K562 (cell line): Measurements from ENCODE around the gene TADA1. TPM values are rescaled to one million over a fixed set of nuclear protein-coding genes. Genes with fewer than 3 reads are reported as not detected.

Experiments
- CREB3L1 ChIP-seq: fragments of 450-650 bp; IDR thresholded peaks from 2 replicates; pipeline ENCODE4 v1.6.1; 2014; ENCODE audit warnings: low read depth, mild to moderate bottlenecking, moderate library complexity, borderline replicate concordance
- CTCF ChIP-seq, 3 experiments: IDR thresholded peaks in 2 of 3; conservative IDR thresholded peaks in 1 of 3; 2 replicates each; pipeline ENCODE4 v1.5.1; 2011 to 2012; ENCODE audit warnings: low read length in 3 of 3, mild to moderate bottlenecking in 3 of 3, control low read depth in 2 of 3, improper control_type of control experiment in 1 of 3, inconsistent platforms in 1 of 3, low read depth in 1 of 3, mixed read lengths in 1 of 3, moderate library complexity in 1 of 3; ENCODE audit not compliant: insufficient read depth in 2 of 3
- ELF2 ChIP-seq: fragments of 250-450 bp; sonication (Bioruptor Pico); IDR thresholded peaks from 2 replicates; pipeline ENCODE4 v1.5.0; 2021; ENCODE audit warnings: mild to moderate bottlenecking
- HDAC2 ChIP-seq: fragments of 450-650 bp; IDR thresholded peaks from 2 replicates; pipeline ENCODE4 v1.6.1; 2016; ENCODE audit warnings: mild to moderate bottlenecking
- IRF1 ChIP-seq: sonication (generic); formaldehyde crosslinking; IDR thresholded peaks from 2 replicates; pipeline ENCODE4 v1.8.0; 2022; ENCODE audit warnings: missing genetic modification reagents, mild to moderate bottlenecking, borderline replicate concordance
- POLR2B ChIP-seq: fragments of 450-650 bp; IDR thresholded peaks from 2 replicates; pipeline ENCODE4 v1.6.1; 2018; ENCODE audit warnings: low read depth; ENCODE audit not compliant: partially characterized antibody
- SIRT6 ChIP-seq: IDR thresholded peaks from one replicate; pipeline ENCODE4 v1.6.1; 2012; ENCODE audit warnings: low read depth, mild to moderate bottlenecking, control low read depth, inconsistent platforms, low read length, moderate library complexity
- SRSF7 ChIP-seq: fragments of 200-400 bp; formaldehyde crosslinking; optimal IDR thresholded peaks from 2 replicates; pipeline ENCODE3; 2017; ENCODE audit warnings: mild to moderate bottlenecking, low read depth, low read length
- WHSC1 ChIP-seq: IDR thresholded peaks from one replicate; pipeline ENCODE4 v1.6.1; 2012; ENCODE audit warnings: low read length, control low read depth, inconsistent platforms
- ZBTB43 ChIP-seq: sonication (generic); formaldehyde crosslinking; IDR thresholded peaks from 2 replicates; pipeline ENCODE4 v1.8.0; 2023; ENCODE audit warnings: mild to moderate bottlenecking, missing genetic modification reagents
- ZNF398 ChIP-seq: fragments of 250-450 bp; sonication (Bioruptor Pico); IDR thresholded peaks from 2 replicates; pipeline ENCODE4 v1.8.0; 2021; ENCODE audit warnings: moderate library complexity, mild to moderate bottlenecking, inconsistent platforms
- ZNF445 ChIP-seq: fragments of 250-450 bp; sonication (Bioruptor Pico); IDR thresholded peaks from 2 replicates; pipeline ENCODE4 v1.4.0; 2020; ENCODE audit warnings: low read depth, mild to moderate bottlenecking, moderate library complexity
- ZNF551 ChIP-seq: fragments of 250-450 bp; sonication (Bioruptor Pico); IDR thresholded peaks from 2 replicates; pipeline ENCODE4 v1.5.0; 2021; ENCODE audit warnings: mild to moderate bottlenecking, moderate library complexity
- polyA plus RNA-seq, 8 experiments: library from polyadenylated mRNA; depleted of rRNA in 4 of 8; stranded (reverse) in 5 of 8; unstranded in 3 of 8; fragments of >200 nt; fragmentation: Nextera tagmentation in 2 of 8; fragmentation: Illumina TruSeq in 1 of 8; extraction: Ambion mirVana in 2 of 8; extraction: Trizol in 1 of 8; gene quantifications; 2 replicates each; pipeline versions ENCODE4 v1.2.1 to v1.2.3, GENCODE V29; 2011 to 2014; ENCODE audit warnings: inconsistent platforms in 1 of 8, missing spikeins in 1 of 8
- total RNA-seq, 7 experiments: library from RNA; depleted of rRNA in 6 of 7; stranded (reverse); fragments of >200 nt in 6 of 7; fragmentation: Illumina TruSeq in 2 of 7; extraction: Trizol in 2 of 7; gene quantifications; 2 replicates each; pipeline versions ENCODE4 v1.2.1 to v1.2.3, GENCODE V29; 2011 to 2021; ENCODE audit warnings: low replicate concordance in 1 of 7
- TF ChIP-seq, protein P1 (sequence below): sonication (generic); formaldehyde crosslinking; IDR thresholded peaks from 2 replicates; pipeline ENCODE4 v1.8.0; 2023; ENCODE audit warnings: mild to moderate bottlenecking, missing genetic modification reagents

The TADA1 gene
- total and polyA plus RNA-seq, 9 of the 15 experiments (the other 6 are each of a cell fraction or from before 2014, with no cell fraction given): 15.9 to 76.5 (median 28.7) TPM

DNA sequence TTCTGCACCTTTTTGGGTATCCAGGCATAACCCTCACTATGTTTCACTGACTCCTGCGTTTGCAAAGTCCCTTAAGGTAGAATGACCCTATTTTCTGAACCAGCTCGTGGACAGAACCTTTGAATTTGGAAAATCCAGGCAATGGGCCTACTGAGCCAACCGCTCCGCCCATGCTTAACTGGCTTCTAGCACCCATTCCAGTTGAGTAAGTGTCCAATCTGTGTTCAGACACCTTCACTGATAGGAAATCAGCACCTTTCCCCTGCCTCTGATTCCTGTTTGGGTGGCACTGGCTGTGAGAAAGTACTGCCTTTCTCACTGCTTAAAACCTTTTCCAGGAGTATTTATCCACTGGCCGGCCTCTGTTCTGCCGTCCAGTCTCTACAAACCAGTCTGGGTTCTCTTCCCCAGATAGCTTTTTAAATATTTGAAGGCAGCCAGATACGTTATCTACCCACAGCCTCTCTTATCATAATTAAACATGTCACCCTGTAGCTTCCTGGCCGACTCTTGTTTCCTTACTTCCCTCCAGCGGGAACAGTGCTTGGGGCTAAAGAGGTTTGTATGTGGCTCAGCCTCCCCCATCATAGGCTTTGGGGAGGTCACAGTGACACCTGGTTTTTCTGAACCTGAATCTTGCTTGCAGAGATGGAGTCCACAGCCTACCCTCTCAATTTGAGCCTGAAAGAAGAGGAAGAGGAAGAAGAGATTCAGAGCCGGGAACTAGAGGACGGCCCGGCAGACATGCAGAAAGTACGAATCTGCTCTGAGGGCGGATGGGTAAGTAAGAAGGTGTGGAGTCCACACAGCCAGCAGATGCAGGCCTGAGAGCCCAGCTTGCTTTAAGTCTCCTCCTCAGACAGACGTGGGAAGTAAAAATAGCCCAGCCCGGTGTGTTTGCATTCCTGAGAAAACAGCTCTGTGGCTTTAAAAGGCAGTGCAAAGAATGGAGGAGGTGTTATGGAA is 35.5 kb downstream of the TADA1 start (continued):
- TF ChIP-seq HDAC2 (0 out of 2 replicates have a peak, but pooled peaks have one; percentile 35), SRSF7 (no peak), ELF2 (no peak), POLR2B (no peak), SIRT6 (no peak), IRF1 (CRISPR knock-in tag) (no peak), ZNF551 (CRISPR knock-in tag) (no peak), ZBTB43 (CRISPR knock-in tag) (no peak), WHSC1 (no peak), ZNF445 (CRISPR knock-in tag) (no peak), CTCF (IDR thresholded peaks at IDR 0.05 in 2 of 3, conservative IDR thresholded peaks at IDR 0.05 in 1 of 3; ENCODE audit: insufficient read depth in 2 of 3, low read depth in 1 of 3, low read length in 3 of 3) (no peak), ZNF398 (no peak), CREB3L1 (0 out of 2 replicates have a peak, but pooled peaks have one; percentile 23)
- TF ChIP-seq, protein P1, sequence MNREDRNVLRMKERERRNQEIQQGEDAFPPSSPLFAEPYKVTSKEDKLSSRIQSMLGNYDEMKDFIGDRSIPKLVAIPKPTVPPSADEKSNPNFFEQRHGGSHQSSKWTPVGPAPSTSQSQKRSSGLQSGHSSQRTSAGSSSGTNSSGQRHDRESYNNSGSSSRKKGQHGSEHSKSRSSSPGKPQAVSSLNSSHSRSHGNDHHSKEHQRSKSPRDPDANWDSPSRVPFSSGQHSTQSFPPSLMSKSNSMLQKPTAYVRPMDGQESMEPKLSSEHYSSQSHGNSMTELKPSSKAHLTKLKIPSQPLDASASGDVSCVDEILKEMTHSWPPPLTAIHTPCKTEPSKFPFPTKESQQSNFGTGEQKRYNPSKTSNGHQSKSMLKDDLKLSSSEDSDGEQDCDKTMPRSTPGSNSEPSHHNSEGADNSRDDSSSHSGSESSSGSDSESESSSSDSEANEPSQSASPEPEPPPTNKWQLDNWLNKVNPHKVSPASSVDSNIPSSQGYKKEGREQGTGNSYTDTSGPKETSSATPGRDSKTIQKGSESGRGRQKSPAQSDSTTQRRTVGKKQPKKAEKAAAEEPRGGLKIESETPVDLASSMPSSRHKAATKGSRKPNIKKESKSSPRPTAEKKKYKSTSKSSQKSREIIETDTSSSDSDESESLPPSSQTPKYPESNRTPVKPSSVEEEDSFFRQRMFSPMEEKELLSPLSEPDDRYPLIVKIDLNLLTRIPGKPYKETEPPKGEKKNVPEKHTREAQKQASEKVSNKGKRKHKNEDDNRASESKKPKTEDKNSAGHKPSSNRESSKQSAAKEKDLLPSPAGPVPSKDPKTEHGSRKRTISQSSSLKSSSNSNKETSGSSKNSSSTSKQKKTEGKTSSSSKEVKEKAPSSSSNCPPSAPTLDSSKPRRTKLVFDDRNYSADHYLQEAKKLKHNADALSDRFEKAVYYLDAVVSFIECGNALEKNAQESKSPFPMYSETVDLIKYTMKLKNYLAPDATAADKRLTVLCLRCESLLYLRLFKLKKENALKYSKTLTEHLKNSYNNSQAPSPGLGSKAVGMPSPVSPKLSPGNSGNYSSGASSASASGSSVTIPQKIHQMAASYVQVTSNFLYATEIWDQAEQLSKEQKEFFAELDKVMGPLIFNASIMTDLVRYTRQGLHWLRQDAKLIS (CRISPR knock-in tag): no peak
